ENCODE data around the gene SQSTM1.

DNA sequence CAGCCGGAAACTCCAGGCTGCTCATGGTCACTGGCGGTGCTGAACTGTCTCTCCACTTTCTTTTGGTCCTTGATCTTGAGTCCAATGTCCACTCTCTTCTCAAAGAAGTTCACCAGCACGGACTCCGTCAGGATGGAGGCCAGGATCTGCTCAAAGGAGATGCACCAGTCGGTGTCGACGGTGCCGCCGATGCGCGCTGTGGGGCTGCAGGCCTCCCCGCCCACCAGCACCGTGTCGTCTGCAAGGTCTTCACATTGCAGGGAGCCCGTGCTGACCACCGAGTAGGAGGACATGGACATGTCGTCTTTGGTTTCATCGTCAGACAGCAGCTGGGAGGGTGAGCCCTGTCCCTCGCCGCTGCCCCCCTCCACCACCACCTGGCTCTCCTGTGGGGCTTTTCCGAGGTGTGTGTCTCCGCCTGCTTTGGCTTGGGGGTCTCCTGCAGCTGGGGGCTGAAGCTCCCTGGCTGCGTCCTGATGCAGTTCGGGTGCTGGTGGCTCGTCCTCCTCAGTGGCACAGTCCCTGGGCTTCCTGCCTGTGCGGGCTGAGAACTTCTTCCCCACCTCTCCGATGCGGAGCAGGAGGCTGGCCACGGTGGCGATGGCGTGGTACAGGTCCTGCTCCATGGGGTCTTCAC, 42.9 kb downstream of the SQSTM1 start:
- TF ChIP-seq, protein P1, sequence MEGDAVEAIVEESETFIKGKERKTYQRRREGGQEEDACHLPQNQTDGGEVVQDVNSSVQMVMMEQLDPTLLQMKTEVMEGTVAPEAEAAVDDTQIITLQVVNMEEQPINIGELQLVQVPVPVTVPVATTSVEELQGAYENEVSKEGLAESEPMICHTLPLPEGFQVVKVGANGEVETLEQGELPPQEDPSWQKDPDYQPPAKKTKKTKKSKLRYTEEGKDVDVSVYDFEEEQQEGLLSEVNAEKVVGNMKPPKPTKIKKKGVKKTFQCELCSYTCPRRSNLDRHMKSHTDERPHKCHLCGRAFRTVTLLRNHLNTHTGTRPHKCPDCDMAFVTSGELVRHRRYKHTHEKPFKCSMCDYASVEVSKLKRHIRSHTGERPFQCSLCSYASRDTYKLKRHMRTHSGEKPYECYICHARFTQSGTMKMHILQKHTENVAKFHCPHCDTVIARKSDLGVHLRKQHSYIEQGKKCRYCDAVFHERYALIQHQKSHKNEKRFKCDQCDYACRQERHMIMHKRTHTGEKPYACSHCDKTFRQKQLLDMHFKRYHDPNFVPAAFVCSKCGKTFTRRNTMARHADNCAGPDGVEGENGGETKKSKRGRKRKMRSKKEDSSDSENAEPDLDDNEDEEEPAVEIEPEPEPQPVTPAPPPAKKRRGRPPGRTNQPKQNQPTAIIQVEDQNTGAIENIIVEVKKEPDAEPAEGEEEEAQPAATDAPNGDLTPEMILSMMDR (IDR thresholded peaks at IDR 0.05; ENCODE audit: insufficient read depth, low read length, poor library complexity, severe bottlenecking), result no peak
- no peak for TF ChIP-seq EZH2phosphoT487 (conservative IDR thresholded peaks at IDR 0.05; ENCODE audit: low read length)
